GM21381 (cell line): ENCODE measurements around the gene CACNB2.
"Not testable (repeated sequence)": the region's sequence is repeated elsewhere in the genome, so short reads cannot be mapped to it uniquely, and the experiment has no call there.

Source experiments
- ATAC-seq: cut with Tn5 transposase; IDR thresholded peaks from one replicate; pipeline ENCODE4 v1.9.1; 2021; ENCODE audit warnings: mild to moderate bottlenecking, moderate library complexity; ENCODE audit not compliant: unreplicated experiment

The CACNB2 gene

DNA sequence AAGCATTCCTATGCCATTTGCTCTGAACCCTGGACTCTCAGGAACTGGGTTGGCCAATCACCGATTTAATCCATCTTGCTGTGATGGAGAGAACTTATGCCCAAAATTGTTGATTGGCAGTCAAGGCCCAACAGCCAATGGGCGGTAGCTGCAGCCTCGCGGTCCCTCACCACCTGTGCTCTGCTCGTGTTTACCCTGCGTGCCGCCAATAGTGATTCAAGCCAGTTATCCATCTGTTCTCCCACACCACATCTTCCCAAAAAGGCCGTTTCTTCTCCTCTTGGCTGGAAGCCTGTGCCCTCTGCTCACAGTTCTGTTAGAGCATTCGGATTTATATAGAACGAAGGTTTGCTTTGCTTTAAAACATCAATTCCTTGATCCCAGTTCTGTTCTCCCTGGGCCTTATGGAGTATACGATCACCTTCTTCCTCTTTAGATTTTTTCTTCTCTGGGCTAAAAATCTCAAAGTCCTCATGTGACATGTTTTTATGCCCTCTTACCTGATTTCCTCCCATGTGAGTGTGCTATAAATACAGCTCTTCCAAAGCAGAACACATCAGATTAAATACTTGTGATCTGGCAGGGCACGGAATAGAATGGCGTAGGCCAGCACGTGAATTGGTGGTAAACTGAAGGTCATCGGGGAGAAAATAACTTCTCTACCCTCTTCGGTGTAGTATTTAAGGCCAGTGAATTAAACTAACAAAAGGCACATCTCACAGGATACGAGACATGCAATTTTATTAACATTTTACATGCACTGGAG, 298.3 kb downstream of the CACNB2 start:
- no peak for ATAC-seq

DNA sequence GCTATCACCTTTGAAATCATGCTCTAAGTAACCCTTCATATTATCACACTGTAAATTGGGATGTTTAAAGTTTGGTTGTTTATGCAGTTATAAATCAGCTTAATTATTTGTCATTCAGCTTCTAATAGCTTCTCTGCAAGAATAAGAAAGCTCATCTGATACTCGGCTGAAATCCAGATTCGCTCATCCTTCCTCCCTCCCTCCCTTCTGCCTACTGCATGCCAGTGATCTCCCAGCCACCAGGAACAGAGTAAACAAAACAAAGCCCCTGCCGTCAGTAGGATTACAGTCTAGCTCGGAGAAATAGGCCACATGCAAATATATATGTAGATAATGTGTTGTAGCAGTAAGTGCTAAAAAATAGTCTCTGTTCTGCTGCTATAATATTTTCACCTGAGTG, 299.4 kb downstream of the CACNB2 start:
- no peak for ATAC-seq

DNA sequence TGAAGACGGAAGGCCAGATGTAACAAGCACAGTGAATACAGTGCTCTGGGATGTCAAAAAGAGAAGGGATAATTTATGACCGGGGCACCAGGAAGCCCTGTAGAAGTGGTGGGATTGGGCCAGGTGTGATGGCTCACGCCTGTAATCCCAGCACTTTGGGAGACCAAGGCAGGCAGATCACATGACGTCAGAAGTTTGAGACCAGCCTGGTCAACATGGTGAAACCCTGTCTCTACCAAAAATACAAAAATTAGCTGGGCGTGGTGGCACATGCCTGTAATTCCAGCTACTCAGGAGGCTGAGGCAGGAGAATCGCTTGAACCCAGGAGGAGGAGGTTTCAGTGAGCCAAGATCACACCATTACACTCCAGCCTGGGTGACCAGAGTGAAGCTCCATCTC, 305.4 kb downstream of the CACNB2 start:
- not testable (repeated sequence) for ATAC-seq

DNA sequence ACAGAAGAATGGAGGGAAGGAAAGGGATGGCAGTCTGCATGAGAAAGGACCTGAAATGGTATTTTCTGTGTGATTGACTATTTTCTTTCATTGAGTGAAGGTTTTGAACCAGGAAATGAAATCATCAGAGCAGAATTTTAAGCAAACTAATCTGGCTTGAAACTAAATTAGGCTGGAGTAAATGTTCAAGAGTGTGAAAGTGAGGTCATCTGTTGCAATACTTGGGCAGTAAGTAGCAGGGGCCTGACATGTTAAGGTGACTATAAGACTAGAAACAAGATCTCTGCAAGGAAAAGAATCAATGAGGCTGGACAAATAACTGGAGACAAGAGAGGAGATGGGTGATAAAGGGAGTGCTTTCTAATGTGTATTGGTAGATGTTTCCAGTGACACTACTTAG, 306.0 kb downstream of the CACNB2 start:
- no peak for ATAC-seq

DNA sequence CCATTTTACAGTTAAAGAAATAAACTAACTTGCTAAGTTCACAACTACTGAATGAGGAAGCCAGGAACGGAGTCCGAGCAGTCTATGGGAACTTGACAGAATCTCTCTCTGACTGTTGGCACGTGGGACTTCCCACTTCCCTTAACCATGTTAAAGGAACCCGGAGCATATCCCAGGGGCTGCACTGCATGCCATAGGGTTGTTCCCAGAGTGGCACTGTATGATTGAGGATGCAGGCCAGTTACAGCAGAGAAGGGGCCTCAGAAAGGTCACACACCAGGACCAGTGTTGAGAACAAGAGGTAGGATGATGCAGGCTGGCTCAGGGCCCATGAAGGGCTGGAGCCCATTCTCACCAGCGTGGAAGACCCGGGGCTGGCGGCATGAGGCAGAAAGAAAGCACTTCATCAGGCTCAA, 309.4 kb downstream of the CACNB2 start:
- ATAC-seq: no peak

DNA sequence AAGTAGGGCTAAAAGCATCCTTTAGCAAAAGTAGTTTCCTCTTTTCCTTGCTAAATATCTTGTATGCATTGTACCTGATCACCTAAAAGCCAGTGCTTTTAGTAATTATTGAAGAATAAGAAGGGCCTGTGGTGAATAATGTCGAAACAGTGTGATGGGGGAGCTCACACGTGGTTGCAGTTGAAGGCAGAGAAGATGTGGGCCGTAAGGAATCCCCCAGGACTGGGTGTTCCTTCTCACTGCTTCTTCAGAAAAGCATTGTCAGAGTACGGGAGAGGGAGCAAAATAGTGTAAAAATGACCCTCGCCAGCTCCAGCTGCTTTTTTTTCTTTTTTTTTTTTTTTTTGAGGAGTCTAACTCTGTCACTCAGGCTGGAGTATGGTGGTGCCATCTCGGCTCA, 310.1 kb downstream of the CACNB2 start:
- ATAC-seq: no peak

DNA sequence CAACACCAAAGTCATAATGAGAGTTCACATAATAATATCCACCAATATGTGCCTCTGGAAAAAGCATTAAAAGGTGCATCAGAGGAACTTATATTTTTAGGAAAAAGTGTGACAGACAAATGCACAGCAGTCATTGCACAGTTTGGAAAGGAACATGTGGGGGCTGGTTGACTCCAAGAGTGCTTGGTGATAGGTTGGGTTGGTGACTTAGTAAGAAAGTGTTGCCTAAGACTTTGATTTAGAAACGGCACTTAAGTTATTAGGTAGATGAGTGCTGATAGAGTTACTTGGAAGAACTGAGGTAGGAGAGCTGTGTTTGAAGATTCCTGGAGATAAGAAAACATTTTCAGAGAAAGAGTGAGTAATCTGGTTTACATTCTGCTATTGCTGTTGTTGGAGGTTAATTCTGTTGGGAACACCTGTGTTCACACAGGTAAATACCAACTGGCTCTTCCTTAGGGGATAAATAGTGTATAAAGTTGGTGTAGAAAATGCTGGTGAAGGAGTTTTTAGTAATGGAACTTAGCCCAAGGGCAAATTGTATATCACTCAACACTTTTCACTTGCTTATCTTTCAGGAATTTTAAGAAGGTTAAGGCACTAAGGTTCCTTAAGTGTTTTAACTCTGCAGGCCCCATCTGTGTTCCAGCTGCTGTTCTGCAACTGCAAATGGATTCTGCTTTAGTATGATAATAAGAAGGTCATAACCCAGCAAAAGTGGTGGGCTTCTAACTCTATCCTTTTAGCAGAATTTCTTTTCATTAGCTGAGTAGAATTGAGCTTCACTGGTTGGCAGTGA, 315.1 kb downstream of the CACNB2 start:
- no peak for ATAC-seq

DNA sequence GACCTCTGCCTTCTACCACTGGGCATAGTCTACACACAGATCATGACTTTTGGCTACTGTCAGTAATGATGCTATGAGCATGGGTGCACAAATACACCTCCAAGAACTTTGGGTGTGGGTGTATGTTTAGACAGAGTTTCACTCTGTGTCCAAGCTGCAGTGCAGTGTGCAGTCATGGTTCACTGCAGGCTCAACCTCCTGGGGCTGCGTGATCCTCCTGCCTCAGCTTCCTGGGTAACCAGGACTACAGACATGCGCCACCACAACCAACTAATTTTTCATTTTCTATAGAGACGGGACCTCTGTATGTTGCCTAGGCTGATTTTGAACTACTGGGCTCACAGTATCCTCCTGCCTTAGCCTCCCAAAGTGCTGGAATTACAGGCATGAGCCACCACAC, 316.8 kb downstream of the CACNB2 start:
- peak; percentile 97 for ATAC-seq

DNA sequence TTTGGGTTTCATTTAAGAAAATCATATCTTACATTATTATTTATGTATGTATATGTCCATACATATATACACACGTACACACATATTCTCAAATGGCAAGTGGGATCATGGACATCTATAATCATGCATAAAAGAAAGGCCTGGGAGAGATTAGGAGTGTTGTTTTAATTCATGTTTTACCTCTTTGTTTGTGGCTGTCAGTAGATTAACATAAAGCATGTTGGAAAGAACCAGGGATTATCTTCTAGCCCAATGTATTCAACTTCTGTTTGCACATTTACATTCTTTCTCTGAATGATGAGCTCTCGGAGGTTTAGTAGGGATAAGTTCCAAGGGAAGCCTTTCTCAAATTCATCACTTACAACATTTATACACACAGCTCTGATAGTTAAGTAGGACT, 319.8 kb downstream of the CACNB2 start:
- ATAC-seq: no peak

DNA sequence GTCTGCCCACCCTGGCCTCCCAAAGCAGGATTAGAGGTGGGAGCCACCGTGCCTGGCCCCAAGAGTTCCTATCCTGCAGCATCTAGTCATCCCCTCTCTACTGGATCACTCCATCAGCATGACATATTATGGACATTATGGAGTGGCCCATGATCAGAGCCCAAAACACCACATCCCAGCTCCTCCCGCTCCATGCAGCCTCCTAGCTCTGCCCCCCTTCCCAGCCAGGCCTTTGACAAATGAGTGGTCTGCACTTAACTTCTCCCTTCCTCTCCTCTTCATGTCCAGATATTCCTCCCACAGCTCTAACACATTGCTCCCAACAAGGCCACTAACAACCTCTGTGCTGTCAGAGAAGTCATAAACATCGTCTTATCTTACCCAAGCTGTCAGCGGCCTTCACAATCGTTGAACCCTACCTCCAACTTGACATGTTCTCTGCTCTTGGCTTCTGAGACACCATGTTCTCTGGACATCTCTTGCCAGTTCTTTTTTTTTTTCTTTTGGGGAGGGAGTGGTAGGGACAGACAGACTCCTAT, 323.5 kb downstream of the CACNB2 start:
- ATAC-seq: no peak

DNA sequence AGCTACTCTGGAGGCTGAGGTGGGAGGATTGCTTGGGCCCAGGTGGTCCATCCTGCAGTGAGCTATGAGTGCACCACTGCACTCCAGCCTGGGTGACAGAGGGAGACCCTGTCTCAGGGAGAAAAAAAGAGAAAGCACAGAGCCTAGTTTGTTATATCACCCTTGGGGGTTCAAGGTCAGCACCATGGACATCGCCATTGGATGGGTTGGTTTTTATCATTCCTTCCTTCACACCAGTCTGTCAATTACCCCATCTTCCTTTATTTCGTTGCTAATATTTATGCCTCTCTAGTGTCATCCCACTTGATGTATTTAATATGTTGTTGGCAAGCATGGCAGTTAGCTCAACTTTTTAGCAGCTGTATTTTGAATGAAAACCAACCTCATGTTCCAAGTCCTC, 328.9 kb downstream of the CACNB2 start:
- no peak for ATAC-seq

DNA sequence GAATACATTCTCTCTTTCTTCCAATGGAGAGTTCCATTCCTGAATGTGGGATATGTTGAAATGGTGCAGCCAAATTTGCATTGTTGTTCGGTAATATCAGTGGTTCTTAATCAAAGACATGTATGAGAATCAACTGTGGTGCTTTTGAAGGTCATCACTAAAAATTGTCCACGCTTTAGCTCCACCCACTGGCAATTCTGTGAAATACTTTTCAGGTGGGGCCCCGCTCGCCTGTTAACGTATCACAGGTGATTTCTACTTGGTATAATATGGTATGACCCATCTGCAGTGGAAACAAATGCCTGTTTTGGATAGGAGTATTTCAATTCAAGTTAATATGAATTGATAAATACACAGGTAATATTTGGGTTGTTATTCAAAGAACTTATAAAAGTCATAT, 332.8 kb downstream of the CACNB2 start:
- ATAC-seq: no peak

DNA sequence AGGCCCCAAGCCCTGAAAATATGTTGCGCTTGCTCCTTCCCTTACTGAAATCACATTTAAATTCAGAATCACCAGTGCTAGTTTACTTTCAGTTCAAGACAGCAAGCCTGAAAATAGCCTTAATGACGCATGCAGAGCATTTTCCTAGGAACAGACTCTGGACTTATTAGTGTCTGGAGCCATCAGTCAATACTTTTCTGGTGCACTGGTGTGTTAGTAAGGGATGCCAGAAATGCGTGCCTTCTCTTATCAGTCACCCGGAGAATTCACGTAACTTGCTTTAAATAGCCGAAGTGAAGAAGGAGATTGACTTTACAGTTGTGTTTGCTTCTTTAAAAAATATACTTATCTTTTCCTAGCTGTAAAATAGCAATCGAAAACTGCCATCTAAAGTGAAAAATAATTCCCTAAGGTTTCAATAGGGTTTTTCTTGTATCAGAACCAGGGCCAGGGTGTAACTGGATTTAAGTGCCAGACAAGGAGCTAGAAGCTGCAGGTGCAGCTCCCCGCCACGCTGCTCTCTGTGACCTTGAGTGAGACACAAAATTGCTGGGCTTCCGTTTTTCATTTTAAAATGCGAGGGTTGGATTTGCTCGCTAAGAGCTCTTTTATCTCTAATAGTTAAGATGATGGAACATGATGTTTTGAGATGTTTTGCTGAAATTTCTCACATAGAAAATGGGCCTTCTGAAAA, 333.3 kb downstream of the CACNB2 start:
- no peak for ATAC-seq

DNA sequence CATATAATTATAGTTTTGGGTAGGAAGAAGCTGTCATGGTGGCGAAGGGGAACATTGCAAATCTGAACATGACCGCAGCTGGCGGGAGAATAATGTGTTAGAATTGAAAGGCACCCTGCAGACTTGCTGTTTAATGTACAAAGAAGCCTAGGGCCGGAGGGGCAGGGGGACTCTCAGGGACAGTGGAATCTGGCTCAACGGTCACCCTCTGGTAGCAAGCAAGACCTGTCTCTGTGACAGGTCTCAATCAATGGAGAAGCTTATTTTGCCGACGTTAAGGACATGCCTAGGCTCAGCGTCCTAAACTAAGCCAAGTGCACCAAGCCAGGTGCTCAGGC, 333.9 kb downstream of the CACNB2 start:
- no peak for ATAC-seq

DNA sequence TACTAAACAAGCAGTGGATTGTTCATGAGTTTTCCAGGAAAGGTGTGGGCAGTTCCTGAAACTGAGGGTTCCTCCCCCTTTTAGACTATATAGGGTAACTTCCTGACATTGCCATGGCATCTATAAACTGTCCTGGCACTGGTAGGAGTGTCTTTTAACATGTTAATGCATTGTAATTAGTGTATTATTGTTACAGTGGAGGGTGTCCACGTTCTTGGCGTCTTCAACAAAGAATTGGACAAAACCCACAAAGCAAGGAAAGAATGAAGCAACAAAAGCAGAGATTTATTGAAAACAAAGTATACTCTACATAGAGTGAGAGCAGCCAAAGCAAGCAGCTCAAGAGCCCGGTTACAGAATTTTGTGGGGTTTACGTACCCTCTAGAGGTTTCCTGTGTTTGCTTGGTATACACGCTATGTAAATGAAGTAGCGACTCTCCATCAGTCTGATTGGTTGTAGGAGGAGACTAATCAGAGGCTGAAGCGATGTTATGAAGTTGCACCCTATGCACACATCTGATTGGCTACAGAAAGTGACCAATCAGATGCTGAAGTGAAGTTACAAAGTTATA, 335.9 kb downstream of the CACNB2 start:
- ATAC-seq: no peak

DNA sequence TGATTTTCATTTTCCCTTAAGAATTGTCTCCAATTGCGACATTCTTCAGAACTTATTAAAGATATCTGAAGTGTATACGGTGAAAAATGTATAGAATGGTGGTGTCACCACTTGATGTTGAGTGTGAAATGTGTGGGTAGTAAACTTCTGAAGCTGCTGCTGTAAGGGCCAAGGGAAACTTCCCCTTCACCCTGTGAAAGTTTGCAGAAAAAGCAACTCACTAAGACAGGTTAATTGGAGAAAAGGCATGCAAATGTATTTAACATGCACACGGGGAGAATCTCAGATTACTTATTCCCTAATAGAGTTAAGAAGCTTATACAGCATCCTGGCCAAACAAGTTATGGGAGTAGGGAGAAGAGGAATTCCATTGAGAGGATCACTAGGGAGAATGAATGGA, 338.1 kb downstream of the CACNB2 start:
- ATAC-seq: no peak

DNA sequence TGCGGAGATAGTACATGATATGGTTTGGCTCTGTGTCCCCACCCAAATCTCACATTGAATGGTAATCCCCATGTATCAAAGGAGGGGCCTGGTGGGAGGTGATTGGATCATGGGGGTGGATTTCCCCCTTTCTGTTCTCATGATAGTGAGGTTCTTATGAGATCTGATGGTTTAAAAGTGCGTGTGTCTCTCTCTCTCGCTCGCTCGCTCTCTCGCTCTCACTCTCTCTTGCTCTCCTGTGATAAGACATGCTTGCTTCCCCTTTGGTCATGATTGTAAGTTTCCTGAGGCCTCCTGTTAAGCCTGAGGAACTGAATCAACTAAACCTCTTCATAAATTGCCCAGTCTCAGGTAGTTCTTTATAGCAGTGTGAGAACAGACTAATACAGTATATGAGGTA, 339.3 kb downstream of the CACNB2 start:
- no peak for ATAC-seq

DNA sequence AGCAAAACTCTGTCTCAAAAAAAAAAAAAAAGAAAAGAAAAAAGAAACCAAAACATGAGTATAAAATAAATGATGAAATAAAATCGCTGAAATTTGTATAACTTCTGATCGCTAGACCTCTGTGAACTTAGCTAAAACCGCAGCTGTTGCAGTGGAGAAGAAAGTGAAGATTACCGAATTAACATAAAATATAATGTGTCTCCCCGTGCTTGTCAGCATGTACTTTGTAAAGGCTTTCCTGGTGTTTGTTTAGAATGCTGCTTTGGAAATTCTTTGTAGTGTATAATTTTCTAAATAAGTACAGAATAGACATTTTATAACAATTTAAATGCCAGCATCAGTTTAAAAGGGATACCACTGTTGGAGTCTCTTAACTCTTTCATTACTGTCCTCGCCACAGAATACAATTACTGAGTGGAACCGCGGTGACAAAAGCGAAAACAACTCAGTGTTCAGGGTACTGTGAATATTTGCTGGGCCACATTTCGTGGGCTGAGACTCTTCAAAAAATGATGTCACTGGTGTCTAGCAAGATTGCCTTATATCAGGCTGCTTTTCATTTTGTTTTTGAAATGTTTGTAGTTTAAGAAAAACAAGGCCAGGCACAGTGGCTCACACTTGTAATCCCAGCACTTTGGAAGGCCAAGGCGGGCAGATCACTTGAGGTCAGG, 343.4 kb downstream of the CACNB2 start:
- no peak for ATAC-seq

DNA sequence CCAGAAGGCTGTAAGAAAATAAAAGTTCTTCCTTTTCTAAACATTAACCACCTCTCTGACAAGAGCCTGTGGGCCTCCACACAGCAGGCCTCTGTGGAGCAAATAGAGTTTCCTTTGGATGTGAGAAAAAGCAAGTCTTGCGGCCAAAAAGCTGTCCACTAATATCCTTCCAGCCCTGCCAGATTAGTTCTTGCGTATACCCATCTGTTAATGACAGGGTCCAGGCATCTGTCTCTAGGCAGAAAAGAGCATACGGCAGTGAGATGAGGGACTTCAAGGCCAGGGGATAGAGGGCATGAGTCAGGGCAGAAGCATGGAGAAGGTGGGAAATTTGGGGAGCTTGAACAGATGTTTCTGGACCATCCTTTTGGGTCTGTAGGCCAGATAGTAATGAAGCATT, 346.2 kb downstream of the CACNB2 start:
- ATAC-seq: no peak

DNA sequence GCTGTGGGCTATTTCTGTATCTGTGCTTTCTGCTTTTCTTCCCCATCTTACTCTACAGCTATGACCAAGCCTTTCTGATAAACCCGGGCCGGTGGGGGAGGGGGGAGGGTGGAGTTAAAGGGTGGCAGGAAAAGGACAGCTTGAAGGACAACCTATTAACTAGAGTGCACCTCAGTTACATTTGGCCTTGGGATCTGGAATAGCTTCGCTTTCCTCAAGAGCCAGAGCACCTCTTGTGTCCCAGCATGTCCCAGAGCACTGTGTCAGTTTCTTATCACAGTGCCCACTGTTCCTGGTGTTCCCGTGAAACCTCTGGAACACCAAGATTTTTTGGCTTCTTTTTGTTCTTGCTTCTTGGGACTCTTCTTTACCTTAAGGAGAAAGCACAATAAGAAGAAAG, 350.5 kb downstream of the CACNB2 start:
- ATAC-seq: no peak
